HepG2 (cell line): Measurements from ENCODE around the gene NGLY1. TPM values are rescaled to one million over a fixed set of nuclear protein-coding genes. Genes with fewer than 3 reads are reported as not detected.

Source experiments
- AKAP8 ChIP-seq: sonication (generic); formaldehyde crosslinking; IDR thresholded peaks from 2 replicates; pipeline ENCODE4 v1.5.1; 2020; ENCODE audit warnings: mild to moderate bottlenecking, missing genetic modification reagents
- ARNT ChIP-seq: fragments of 450-650 bp; IDR thresholded peaks from 2 replicates; pipeline ENCODE4 v1.6.1; 2017
- FOSL1 ChIP-seq: sonication (generic); formaldehyde crosslinking; IDR thresholded peaks from 2 replicates; pipeline ENCODE4 v1.9.0; 2021; ENCODE audit warnings: missing genetic modification reagents, borderline replicate concordance
- HDAC6 ChIP-seq: fragments of 200-600 bp; sonication (generic); IDR thresholded peaks from 2 replicates; pipeline ENCODE4 v1.7.0; 2017; ENCODE audit warnings: mild to moderate bottlenecking, antibody characterized with exemption, low read length, low read depth
- HNRNPK ChIP-seq: fragments of 200-400 bp; formaldehyde crosslinking; IDR thresholded peaks from 2 replicates; pipeline ENCODE4 v1.6.1; 2018; ENCODE audit warnings: low read length, low read depth, moderate library complexity, mild to moderate bottlenecking; ENCODE audit not compliant: poor library complexity, severe bottlenecking
- ISL2 ChIP-seq: sonication (generic); formaldehyde crosslinking; IDR thresholded peaks from 2 replicates; pipeline ENCODE4 v1.5.0; 2020; ENCODE audit warnings: missing genetic modification reagents
- JUN ChIP-seq: sonication (generic); formaldehyde crosslinking; IDR thresholded peaks from 2 replicates; pipeline ENCODE4 v1.4.0; 2020; ENCODE audit warnings: mild to moderate bottlenecking, missing genetic modification reagents
- MIXL1 ChIP-seq: IDR thresholded peaks from 2 replicates; pipeline ENCODE4 v1.6.1; 2016
- NFKB2 ChIP-seq: sonication (generic); formaldehyde crosslinking; IDR thresholded peaks from 2 replicates; pipeline ENCODE4 v1.4.0; 2020; ENCODE audit warnings: missing genetic modification reagents, borderline replicate concordance
- PRMT3 ChIP-seq: sonication (generic); formaldehyde crosslinking; IDR thresholded peaks from 2 replicates; pipeline ENCODE4 v1.8.1; 2022; ENCODE audit warnings: low read depth, mild to moderate bottlenecking, moderate library complexity, missing genetic modification reagents, borderline replicate concordance
- RAD51 ChIP-seq: fragments of 450-650 bp; IDR thresholded peaks from 2 replicates; pipeline ENCODE4 v1.6.1; 2016; ENCODE audit warnings: borderline replicate concordance
- SALL1 ChIP-seq: sonication (generic); formaldehyde crosslinking; IDR thresholded peaks from 2 replicates; pipeline ENCODE4 v1.8.0; 2022; ENCODE audit warnings: mild to moderate bottlenecking, missing genetic modification reagents
- SP1 ChIP-seq, 2 experiments: fragments of 450-650 bp in 1 of 2; sonication (generic) in 1 of 2; formaldehyde crosslinking in 1 of 2; IDR thresholded peaks; 2 replicates each; pipeline versions ENCODE4 v1.4.0 to v1.6.1; 2016 to 2020; ENCODE audit warnings: missing genetic modification reagents in 1 of 2
- USF2 ChIP-seq, 2 experiments: sonication (generic) in 1 of 2; formaldehyde crosslinking in 1 of 2; IDR thresholded peaks; 2 replicates each; pipeline versions ENCODE4 v1.5.1 to v1.6.1; 2011 to 2020; ENCODE audit warnings: borderline replicate concordance in 1 of 2, low read depth in 1 of 2, low read length in 1 of 2, mild to moderate bottlenecking in 1 of 2, missing genetic modification reagents in 1 of 2, moderate library complexity in 1 of 2
- ZBTB49 ChIP-seq: sonication (generic); formaldehyde crosslinking; IDR thresholded peaks from 2 replicates; pipeline ENCODE4 v1.4.0; 2020; ENCODE audit warnings: missing genetic modification reagents, borderline replicate concordance
- ZFP36L2 ChIP-seq: sonication (generic); formaldehyde crosslinking; IDR thresholded peaks from 2 replicates; pipeline ENCODE4 v1.4.0; 2020; ENCODE audit warnings: missing genetic modification reagents
- ZNF605 ChIP-seq: sonication (generic); formaldehyde crosslinking; IDR thresholded peaks from 2 replicates; pipeline ENCODE4 v1.8.0; 2022; ENCODE audit warnings: mild to moderate bottlenecking, missing genetic modification reagents
- ZNF792 ChIP-seq: IDR thresholded peaks from 2 replicates; pipeline ENCODE4 v1.6.1; 2016
- polyA plus RNA-seq, 8 experiments: library from polyadenylated mRNA; depleted of rRNA in 3 of 8; stranded (reverse) in 7 of 8; unstranded in 1 of 8; fragments of >200 nt; fragmentation: Illumina TruSeq in 4 of 8; extraction: Trizol in 4 of 8; gene quantifications; 2 replicates each; pipeline versions ENCODE4 v1.2.1 to v1.2.3, GENCODE V29; 2011 to 2016; ENCODE audit warnings: low read depth in 4 of 8, missing spikeins in 1 of 8, mixed read lengths in 1 of 8; ENCODE audit not compliant: insufficient read depth in 1 of 8
- total RNA-seq, 5 experiments: library from RNA; depleted of rRNA; stranded (reverse); fragments of >200 nt; fragmentation: Illumina TruSeq; extraction: Trizol; gene quantifications; 2 replicates each; pipeline ENCODE4 v1.2.3, GENCODE V29; 2016; ENCODE audit warnings: low read depth in 1 of 5
- TF ChIP-seq, protein P1 (sequence below), 2 experiments: sonication (generic) in 1 of 2; formaldehyde crosslinking in 1 of 2; IDR thresholded peaks; 2 replicates each; pipeline versions ENCODE4 v1.4.0 to v1.6.1; 2018 to 2020; ENCODE audit warnings: missing genetic modification reagents in 2 of 2, borderline replicate concordance in 1 of 2, low read depth in 1 of 2, mild to moderate bottlenecking in 1 of 2, missing biosample characterization in 1 of 2
- TF ChIP-seq, protein P2 (sequence below): sonication (generic); formaldehyde crosslinking; IDR thresholded peaks from 2 replicates; pipeline ENCODE4 v1.8.0; 2022; ENCODE audit warnings: mild to moderate bottlenecking, missing genetic modification reagents

The NGLY1 gene
- total and polyA plus RNA-seq, 2 of the 13 experiments (the other 11 are each of a cell fraction or from before 2014, with no cell fraction given): 28.2 to 44.5 TPM

DNA sequence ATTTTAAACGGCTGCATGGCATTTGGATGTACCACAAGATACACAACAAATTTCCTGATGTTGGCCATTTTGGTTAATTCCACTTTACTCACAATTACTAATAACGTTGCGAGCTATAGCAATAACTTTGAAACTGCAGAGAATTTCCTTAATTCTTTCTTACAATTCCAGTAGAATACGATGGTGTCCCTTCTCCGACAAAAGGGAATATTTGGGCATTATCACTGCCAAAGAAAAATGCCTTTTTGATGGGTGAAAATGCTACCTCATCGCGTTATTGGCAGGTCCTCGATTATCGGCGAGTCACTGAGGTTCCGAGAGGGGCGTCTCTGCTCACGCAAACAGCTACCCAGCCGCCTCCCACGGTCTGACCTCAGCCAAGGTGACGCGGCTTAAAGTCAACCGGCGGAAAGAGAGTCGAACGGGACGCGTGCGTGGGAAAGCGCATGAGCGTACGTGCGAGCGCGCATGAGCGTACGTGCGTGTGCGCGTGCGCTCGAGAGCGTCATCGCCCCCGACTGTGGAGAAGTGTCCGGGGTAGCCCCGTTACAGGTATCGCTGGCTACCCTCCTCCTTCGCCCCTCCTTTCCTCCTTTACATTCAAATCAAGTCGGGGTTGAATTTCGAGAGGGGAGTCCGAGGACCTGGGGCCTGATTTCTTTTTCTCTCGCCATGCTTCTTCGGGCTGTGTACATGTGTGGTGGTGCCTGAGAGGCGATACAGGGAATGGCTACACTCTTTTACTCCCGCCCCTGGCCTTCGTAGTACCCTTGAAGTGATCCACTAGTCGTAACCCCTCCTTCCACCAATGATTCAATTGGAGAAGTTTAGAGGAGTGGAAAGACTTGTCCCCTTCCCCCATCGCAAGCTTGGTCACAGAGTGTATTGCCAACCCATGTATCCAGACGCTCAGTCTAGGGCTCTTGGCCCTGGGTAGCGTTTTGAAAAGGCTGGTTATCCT lies 6.6 kb upstream of the NGLY1 start, which contains the start of gene OXSM (continued):
- TF ChIP-seq, protein P1, sequence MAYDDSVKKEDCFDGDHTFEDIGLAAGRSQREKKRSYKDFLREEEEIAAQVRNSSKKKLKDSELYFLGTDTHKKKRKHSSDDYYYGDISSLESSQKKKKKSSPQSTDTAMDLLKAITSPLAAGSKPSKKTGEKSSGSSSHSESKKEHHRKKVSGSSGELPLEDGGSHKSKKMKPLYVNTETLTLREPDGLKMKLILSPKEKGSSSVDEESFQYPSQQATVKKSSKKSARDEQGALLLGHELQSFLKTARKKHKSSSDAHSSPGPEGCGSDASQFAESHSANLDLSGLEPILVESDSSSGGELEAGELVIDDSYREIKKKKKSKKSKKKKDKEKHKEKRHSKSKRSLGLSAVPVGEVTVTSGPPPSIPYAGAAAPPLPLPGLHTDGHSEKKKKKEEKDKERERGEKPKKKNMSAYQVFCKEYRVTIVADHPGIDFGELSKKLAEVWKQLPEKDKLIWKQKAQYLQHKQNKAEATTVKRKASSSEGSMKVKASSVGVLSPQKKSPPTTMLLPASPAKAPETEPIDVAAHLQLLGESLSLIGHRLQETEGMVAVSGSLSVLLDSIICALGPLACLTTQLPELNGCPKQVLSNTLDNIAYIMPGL (CRISPR knock-in tag; IDR thresholded peaks at IDR 0.05; ENCODE audit: borderline replicate concordance in 1 of 2, low read depth in 1 of 2): peak; percentile 76 to 91
- peak; percentile 64 for TF ChIP-seq ISL2 (CRISPR knock-in tag)
- TF ChIP-seq NFKB2 (CRISPR knock-in tag): peak; percentile 93
- no peak for TF ChIP-seq FOSL1 (CRISPR knock-in tag)
- TF ChIP-seq RAD51: no peak
- peak; percentile 66; the same call in 1 of the 2 replicates for TF ChIP-seq MIXL1 (CRISPR knock-in tag)
- TF ChIP-seq SALL1 (CRISPR knock-in tag): peak; percentile 97
- TF ChIP-seq USF2 (IDR thresholded peaks at IDR 0.05; ENCODE audit: low read depth, low read length): no peak
- TF ChIP-seq USF2 (CRISPR knock-in tag; IDR thresholded peaks at IDR 0.05; ENCODE audit: borderline replicate concordance): no peak
- TF ChIP-seq JUN (CRISPR knock-in tag): 0 out of 2 replicates have a peak, but pooled peaks have one; percentile 45
- TF ChIP-seq ZBTB49 (CRISPR knock-in tag): no peak
- TF ChIP-seq ZNF792 (CRISPR knock-in tag): peak; percentile 89
- TF ChIP-seq SP1 (IDR thresholded peaks at IDR 0.05): no peak
- no peak; the same call in 1 of the 2 replicates for TF ChIP-seq SP1 (CRISPR knock-in tag; IDR thresholded peaks at IDR 0.05)
- peak; percentile 80; the same call in 1 of the 2 replicates for TF ChIP-seq AKAP8
- no peak for TF ChIP-seq ARNT
- TF ChIP-seq ZNF605: 0 out of 2 replicates have a peak, but pooled peaks have one; percentile 17
- no peak for TF ChIP-seq HNRNPK
- no peak for TF ChIP-seq HDAC6
- TF ChIP-seq PRMT3 (CRISPR knock-in tag): peak; percentile 30; the same call in 1 of the 2 replicates
- no peak for TF ChIP-seq ZFP36L2 (CRISPR knock-in tag)
- TF ChIP-seq, protein P2, sequence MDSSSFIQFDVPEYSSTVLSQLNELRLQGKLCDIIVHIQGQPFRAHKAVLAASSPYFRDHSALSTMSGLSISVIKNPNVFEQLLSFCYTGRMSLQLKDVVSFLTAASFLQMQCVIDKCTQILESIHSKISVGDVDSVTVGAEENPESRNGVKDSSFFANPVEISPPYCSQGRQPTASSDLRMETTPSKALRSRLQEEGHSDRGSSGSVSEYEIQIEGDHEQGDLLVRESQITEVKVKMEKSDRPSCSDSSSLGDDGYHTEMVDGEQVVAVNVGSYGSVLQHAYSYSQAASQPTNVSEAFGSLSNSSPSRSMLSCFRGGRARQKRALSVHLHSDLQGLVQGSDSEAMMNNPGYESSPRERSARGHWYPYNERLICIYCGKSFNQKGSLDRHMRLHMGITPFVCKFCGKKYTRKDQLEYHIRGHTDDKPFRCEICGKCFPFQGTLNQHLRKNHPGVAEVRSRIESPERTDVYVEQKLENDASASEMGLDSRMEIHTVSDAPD: peak; percentile 19; the same call in 1 of the 2 replicates
